DOHH2 (cell line): Measurements from ENCODE around the gene TMEM132D.

ENCODE experiments used
- H3F3A ChIP-seq: fragments of 200-600 bp; sonication (generic), shearing (Covaris generic); 2 replicates; pipeline ENCODE4 v1.6.0; 2016; ENCODE audit warnings: antibody characterized with exemption, mild to moderate bottlenecking; ENCODE audit not compliant: control insufficient read depth, insufficient read depth
- H3K27ac ChIP-seq: fragments of 200-600 bp; sonication (generic); 2 replicates; pipeline ENCODE4 v1.5.1; 2014; ENCODE audit warnings: low read depth, mild to moderate bottlenecking, low read length, moderate library complexity
- H3K27me3 ChIP-seq: fragments of 200-600 bp; sonication (generic); 2 replicates; pipeline ENCODE4 v1.6.1; 2014; ENCODE audit warnings: mild to moderate bottlenecking, low read length, mixed read lengths; ENCODE audit not compliant: control insufficient read depth
- H3K36me3 ChIP-seq: fragments of 200-600 bp; sonication (generic); 2 replicates; pipeline ENCODE4 v1.6.1; 2014; ENCODE audit warnings: mild to moderate bottlenecking, low read length, moderate library complexity, mixed read lengths; ENCODE audit not compliant: control insufficient read depth
- H3K4me1 ChIP-seq: fragments of 200-600 bp; sonication (generic); 2 replicates; pipeline ENCODE4 v1.6.1; 2014; ENCODE audit warnings: mild to moderate bottlenecking, low read length, mixed read lengths; ENCODE audit not compliant: control insufficient read depth
- H3K4me2 ChIP-seq: fragments of 200-600 bp; sonication (generic); 2 replicates; pipeline ENCODE4 v1.6.0; 2014; ENCODE audit warnings: mild to moderate bottlenecking, low read length, moderate library complexity
- H3K4me3 ChIP-seq: fragments of 200-600 bp; sonication (generic); 2 replicates; pipeline ENCODE4 v1.5.1; 2014; ENCODE audit warnings: mild to moderate bottlenecking, low read length, mixed read lengths
- H3K79me2 ChIP-seq: fragments of 200-600 bp; sonication (generic); 2 replicates; pipeline ENCODE4 v1.6.1; 2014; ENCODE audit warnings: mild to moderate bottlenecking, low read length, mixed read lengths; ENCODE audit not compliant: control insufficient read depth
- H3K9me2 ChIP-seq: fragments of 200-600 bp; sonication (generic); replicated peaks from 2 replicates; pipeline ENCODE4 v1.6.1; 2014; ENCODE audit warnings: mild to moderate bottlenecking, low read length, mixed read lengths; ENCODE audit not compliant: control insufficient read depth
- H3K9me3 ChIP-seq: fragments of 200-600 bp; sonication (generic); 2 replicates; pipeline ENCODE4 v1.6.1; 2014; ENCODE audit warnings: antibody characterized with exemption, low read length, mixed read lengths; ENCODE audit not compliant: control insufficient read depth, insufficient read depth
- H4K20me1 ChIP-seq: fragments of 200-600 bp; sonication (generic); 2 replicates; pipeline ENCODE4 v1.6.0; 2014; ENCODE audit warnings: low read depth, mild to moderate bottlenecking, antibody characterized with exemption, low read length, moderate library complexity; ENCODE audit not compliant: control insufficient read depth, insufficient read depth
- CTCF ChIP-seq: fragments of 200-600 bp; sonication (generic); IDR thresholded peaks from one replicate; pipeline ENCODE4 v1.5.1; 2014; ENCODE audit warnings: antibody characterized with exemption, mild to moderate bottlenecking, low read depth, low read length; ENCODE audit not compliant: poor library complexity, severe bottlenecking
- EZH2phosphoT487 ChIP-seq: fragments of 200-600 bp; sonication (generic); IDR thresholded peaks from 2 replicates; pipeline ENCODE4 v1.6.1; 2017; ENCODE audit warnings: borderline replicate concordance, mild to moderate bottlenecking, antibody characterized with exemption, low read length, moderate library complexity, mixed read lengths

TMEM132D gene

GRCh38 chr12:129076441-129077320, 827.1 kb downstream of the TMEM132D start:
- no peaks in the 10 kb centered on the region for H3K79me2 ChIP-seq
- no peak overlapping the region for H3K4me2 ChIP-seq
- H3K27me3 ChIP-seq = no peaks in the 10 kb centered on the region
- H3K4me1 ChIP-seq = no peaks in the 10 kb centered on the region
- no peak overlapping the region for H3K27ac ChIP-seq
- H3F3A ChIP-seq = no peaks in the 10 kb centered on the region
- no peak overlapping the region for H3K4me3 ChIP-seq
- TF ChIP-seq CTCF (no peak), EZH2phosphoT487 (no peak)
- H4K20me1 ChIP-seq = no peaks in the 10 kb centered on the region
- H3K9me3 ChIP-seq = no peaks in the 10 kb centered on the region
- no peaks in the 10 kb centered on the region for H3K36me3 ChIP-seq
- H3K9me2 ChIP-seq = no peaks in the 10 kb centered on the region

- no peak for TF ChIP-seq CTCF
- H4K20me1 ChIP-seq = no peaks in the 10 kb centered on the region
- H3K4me2 ChIP-seq = no peak overlapping the region
- H3K27ac ChIP-seq = no peak overlapping the region
- no peaks in the 10 kb centered on the region for H3K79me2 ChIP-seq
- H3K27me3 ChIP-seq = no peaks in the 10 kb centered on the region
- H3F3A ChIP-seq = no peaks in the 10 kb centered on the region
- H3K9me2 ChIP-seq = no peaks in the 10 kb centered on the region
- no peaks in the 10 kb centered on the region for H3K9me3 ChIP-seq
- no peak overlapping the region for H3K4me3 ChIP-seq
- H3K36me3 ChIP-seq = no peaks in the 10 kb centered on the region
- no peaks in the 10 kb centered on the region for H3K4me1 ChIP-seq
Observed at GRCh38 chr12:129075460-129076208, 828.2 kb downstream of the TMEM132D start.

- H3K4me1 ChIP-seq = no peaks in the 10 kb centered on the region
- no peaks in the 10 kb centered on the region for H3K9me2 ChIP-seq
- no peak overlapping the region for H3K27ac ChIP-seq
- H3K36me3 ChIP-seq = no peaks in the 10 kb centered on the region
- no peaks in the 10 kb centered on the region for H4K20me1 ChIP-seq
- TF ChIP-seq EZH2phosphoT487 (no peak), CTCF (no peak)
- H3K79me2 ChIP-seq = no peaks in the 10 kb centered on the region
- no peak overlapping the region for H3K4me3 ChIP-seq
- H3K4me2 ChIP-seq = no peak overlapping the region
- no peaks in the 10 kb centered on the region for H3F3A ChIP-seq
- H3K9me3 ChIP-seq = no peaks in the 10 kb centered on the region
- H3K27me3 ChIP-seq = no peaks in the 10 kb centered on the region
Observed at GRCh38 chr12:129074379-129074778, 829.4 kb downstream of the TMEM132D start.
